HEK293T (cell line): ENCODE results near the gene SYCE3.

Source experiments
- CTCF ChIA-PET: fragments of 350-600 bp; formaldehyde crosslinking; extraction: SDS; loops from one replicate; lab custom pipeline; 2021; ENCODE audit warnings: antibody characterized with exemption, inconsistent platforms; lab: Yijun Ruan, JAX
- POLR2A ChIA-PET: fragments of 350-600 bp; formaldehyde crosslinking; extraction: SDS; loops from one replicate; lab custom pipeline; 2020; ENCODE audit warnings: antibody characterized with exemption, inconsistent platforms; lab: Yijun Ruan, JAX
- DNase-seq: peaks from one replicate; pipeline ENCODE4 v3.0.0; 2012; ENCODE audit warnings: mixed read lengths; ENCODE audit errors: extremely low spot score
- ARNT ChIP-seq: fragments of 450-650 bp; IDR thresholded peaks from 2 replicates; pipeline ENCODE4 v1.6.1; 2017; ENCODE audit warnings: mild to moderate bottlenecking
- BHLHE40 ChIP-seq: fragments of 450-650 bp; IDR thresholded peaks from 2 replicates; pipeline ENCODE4 v1.6.1; 2016; ENCODE audit warnings: mild to moderate bottlenecking, moderate library complexity, borderline replicate concordance
- CTBP1 ChIP-seq: fragments of 450-650 bp; IDR thresholded peaks from 2 replicates; pipeline ENCODE4 v1.6.1; 2016; ENCODE audit warnings: borderline replicate concordance
- ELF4 ChIP-seq: fragments of 450-650 bp; IDR thresholded peaks from 2 replicates; pipeline ENCODE4 v1.6.1; 2017; ENCODE audit warnings: antibody characterized with exemption
- FOXA1 ChIP-seq: fragments of 450-650 bp; IDR thresholded peaks from 2 replicates; pipeline ENCODE4 v1.6.1; 2016; ENCODE audit warnings: mild to moderate bottlenecking
- FOXK2 ChIP-seq: fragments of 450-650 bp; IDR thresholded peaks from 2 replicates; pipeline ENCODE4 v1.6.1; 2016; ENCODE audit warnings: mild to moderate bottlenecking
- FOXM1 ChIP-seq: fragments of 450-650 bp; IDR thresholded peaks from 2 replicates; pipeline ENCODE4 v1.6.1; 2017; ENCODE audit warnings: mild to moderate bottlenecking, borderline replicate concordance
- HDGF ChIP-seq: fragments of 450-650 bp; IDR thresholded peaks from 2 replicates; pipeline ENCODE4 v1.6.1; 2017; ENCODE audit warnings: antibody characterized with exemption, borderline replicate concordance
- L3MBTL2 ChIP-seq: fragments of 450-650 bp; conservative IDR thresholded peaks from 2 replicates; pipeline ENCODE4 v1.6.1; 2016; ENCODE audit warnings: mild to moderate bottlenecking
- LEF1 ChIP-seq: fragments of 450-650 bp; IDR thresholded peaks from 2 replicates; pipeline ENCODE4 v1.6.1; 2017; ENCODE audit warnings: mild to moderate bottlenecking, borderline replicate concordance
- NFRKB ChIP-seq: fragments of 450-650 bp; IDR thresholded peaks from 2 replicates; pipeline ENCODE4 v1.6.1; 2016; ENCODE audit warnings: mild to moderate bottlenecking, moderate library complexity
- SP1 ChIP-seq: fragments of 450-650 bp; IDR thresholded peaks from 2 replicates; pipeline ENCODE4 v1.6.1; 2017
- SUZ12 ChIP-seq: fragments of 450-650 bp; IDR thresholded peaks from 2 replicates; pipeline ENCODE4 v1.6.1; 2016; ENCODE audit warnings: mild to moderate bottlenecking
- TARDBP ChIP-seq: fragments of 450-650 bp; IDR thresholded peaks from 2 replicates; pipeline ENCODE4 v1.6.1; 2016
- ZNF384 ChIP-seq: fragments of 450-650 bp; IDR thresholded peaks from 2 replicates; pipeline ENCODE4 v1.6.1; 2016
- TF ChIP-seq, protein P1 (sequence below): fragments of 450-650 bp; IDR thresholded peaks from 2 replicates; pipeline ENCODE4 v1.6.1; 2016

Gene SYCE3

GRCh38 chr22:50547263-50547985 lies 15.3 kb downstream of the SYCE3 start:
- ChIA-PET CTCF (interaction anchor here (0.6 to 1.6 kb wide), 3 partner anchors 13 to 22 kb away, joined by 3 to 4 read pairs (median 3); partner anchors contain the start of genes SCO2 and SYCE3), POLR2A (interaction anchor here (1.0 to 1.1 kb wide), 2 partner anchors 22 to 39 kb away, joined by 4 to 6 read pairs; partner anchors contain the start of genes LMF2, NCAPH2 and SCO2)
- TF ChIP-seq HDGF, result no peak
- no peak for TF ChIP-seq FOXM1
- no peak for TF ChIP-seq NFRKB
- TF ChIP-seq, protein P1, sequence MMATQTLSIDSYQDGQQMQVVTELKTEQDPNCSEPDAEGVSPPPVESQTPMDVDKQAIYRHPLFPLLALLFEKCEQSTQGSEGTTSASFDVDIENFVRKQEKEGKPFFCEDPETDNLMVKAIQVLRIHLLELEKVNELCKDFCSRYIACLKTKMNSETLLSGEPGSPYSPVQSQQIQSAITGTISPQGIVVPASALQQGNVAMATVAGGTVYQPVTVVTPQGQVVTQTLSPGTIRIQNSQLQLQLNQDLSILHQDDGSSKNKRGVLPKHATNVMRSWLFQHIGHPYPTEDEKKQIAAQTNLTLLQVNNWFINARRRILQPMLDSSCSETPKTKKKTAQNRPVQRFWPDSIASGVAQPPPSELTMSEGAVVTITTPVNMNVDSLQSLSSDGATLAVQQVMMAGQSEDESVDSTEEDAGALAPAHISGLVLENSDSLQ, result no peak
- no peak for TF ChIP-seq TARDBP
- no peak for TF ChIP-seq LEF1
- TF ChIP-seq CTBP1, result no peak
- TF ChIP-seq L3MBTL2, result no peak
- TF ChIP-seq BHLHE40, result no peak
- TF ChIP-seq FOXK2, result no peak
- no peak for DNase-seq

DNA sequence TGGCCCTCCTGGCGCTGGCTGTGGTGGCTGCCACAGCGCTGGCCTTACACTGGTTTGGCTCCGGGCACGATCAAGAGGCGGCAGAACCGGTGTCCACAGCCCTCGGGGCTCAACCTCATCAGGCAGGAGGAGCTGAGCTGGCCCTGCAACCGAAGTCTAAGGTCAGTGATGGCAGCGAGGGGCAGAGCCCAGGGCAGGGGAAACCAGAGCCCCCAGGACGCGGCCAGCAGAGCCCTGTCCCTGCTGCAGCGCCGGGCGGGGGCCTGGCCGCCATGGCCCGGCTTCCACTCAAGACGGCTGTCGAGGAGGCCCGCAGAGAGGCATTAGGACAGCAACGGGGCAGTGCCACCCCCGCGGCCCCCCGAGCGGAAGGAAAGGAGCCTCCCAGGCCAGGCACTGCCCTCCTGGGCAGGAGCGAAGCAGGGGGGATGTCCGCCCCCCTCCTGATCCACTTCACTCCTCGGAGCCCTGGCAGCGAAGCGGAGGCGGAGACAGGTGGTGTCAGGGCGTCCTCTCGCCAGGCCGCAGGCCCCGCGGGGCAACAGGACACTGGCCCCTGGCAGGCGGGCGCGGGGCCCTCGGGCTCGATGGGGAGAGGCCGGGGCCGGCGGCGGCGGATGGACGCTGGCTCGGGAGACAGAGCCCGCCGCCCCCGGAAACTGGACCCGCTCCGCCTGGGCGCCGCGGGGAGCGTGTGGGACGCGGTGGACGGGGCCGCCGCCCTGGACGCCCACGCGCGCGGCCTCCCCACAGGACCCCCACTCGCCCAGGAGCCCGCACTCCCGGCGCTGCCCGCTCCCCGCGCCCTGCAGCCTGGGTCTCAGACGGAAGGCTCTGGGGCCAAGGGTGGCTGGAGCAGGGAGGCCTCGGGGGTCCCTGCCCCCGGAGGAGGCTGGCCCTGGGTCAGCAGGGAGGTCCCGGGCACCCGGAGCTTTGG lies 16.1 kb downstream of the SYCE3 start:
- CTCF ChIA-PET, result interaction anchor here (0.8 to 1.9 kb wide), 3 partner anchors 16 to 21 kb away, joined by 3 to 12 read pairs (median 11); partner anchors contain the start of genes SCO2 and SYCE3
- POLR2A ChIA-PET, result interaction anchor here (0.8 to 1.9 kb wide), 3 partner anchors 21 to 39 kb away, joined by 3 to 13 read pairs (median 6); partner anchors contain the start of genes LMF2, NCAPH2 and SCO2
- DNase-seq, result no peak
- TF ChIP-seq ZNF384 (no peak), LEF1 (no peak), ELF4 (no peak), FOXM1 (no peak), SUZ12 (no peak), L3MBTL2 (no peak), SP1 (no peak), HDGF (no peak), NFRKB (no peak), ARNT (no peak), BHLHE40 (no peak), FOXK2 (no peak), CTBP1 (no peak), TARDBP (no peak)
- TF ChIP-seq, protein P1, result no peak

DNA sequence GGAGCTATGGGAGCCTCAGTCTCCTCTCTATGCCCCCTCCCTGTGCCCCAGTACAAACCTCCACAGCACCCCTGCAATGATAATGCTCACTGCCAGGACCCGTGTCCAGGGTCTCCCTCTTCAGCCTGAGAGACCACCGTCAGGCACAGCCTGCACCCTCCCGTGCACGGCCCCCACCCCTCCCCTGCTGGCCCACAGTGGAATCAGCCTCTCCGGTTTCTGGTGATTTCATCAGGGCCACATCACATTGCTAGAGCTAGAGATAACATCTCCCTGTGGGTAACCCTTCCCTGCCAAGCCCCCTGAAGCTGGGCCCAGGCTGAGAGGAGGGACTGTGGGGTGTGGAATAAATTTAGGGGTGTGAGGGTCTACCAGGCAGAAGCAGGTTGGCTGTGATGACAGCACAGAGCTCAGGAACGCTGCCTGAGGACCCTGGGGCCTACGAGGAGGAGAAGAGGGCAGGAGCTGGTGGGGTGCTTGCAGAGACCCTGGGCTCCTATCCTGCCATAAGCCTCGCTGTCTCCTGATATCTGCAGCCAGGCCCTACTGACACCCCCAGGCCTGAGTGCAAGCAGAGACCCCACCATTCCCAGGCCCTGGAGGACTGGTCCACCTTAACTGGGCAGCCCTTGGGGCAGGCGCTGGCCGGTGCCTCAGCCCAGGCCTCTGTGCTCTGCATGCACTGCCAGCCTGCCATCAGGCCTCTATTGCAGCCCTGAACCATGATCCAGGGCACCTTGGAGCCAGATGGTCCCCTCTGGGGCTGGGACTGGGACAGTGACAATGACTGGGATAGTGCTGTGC lies 17.0 kb downstream of the SYCE3 start, which contains the start of gene KLHDC7B:
Gene KLHDC7B (plus strand): TSS at position 378 of the 804 bp plus-strand sequence. CDS start 345 bp downstream, at position 723.
- DNase-seq, result no peak
- POLR2A ChIA-PET, result interaction anchor here (0.8 to 1.9 kb wide), 3 partner anchors 17 to 38 kb away, joined by 3 to 13 read pairs (median 3); partner anchors contain the start of genes LMF2, NCAPH2, SCO2 and SYCE3

More for the DNA sequence above, 17.0 kb downstream of the SYCE3 start, which contains the start of gene KLHDC7B:
- TF ChIP-seq SP1 (no peak), CTBP1 (no peak), ZNF384 (no peak), L3MBTL2 (no peak), HDGF (no peak), SUZ12 (no peak), ELF4 (no peak), LEF1 (no peak), NFRKB (no peak), TARDBP (no peak), FOXM1 (no peak), ARNT (no peak), FOXK2 (no peak), FOXA1 (no peak), BHLHE40 (no peak)
- TF ChIP-seq, protein P1, result no peak
- CTCF ChIA-PET, result interaction anchor here (1.1 to 1.9 kb wide), 4 partner anchors 9 to 20 kb away, joined by 4 to 12 read pairs (median 8); partner anchors contain the start of genes SCO2 and SYCE3
